Adrenal gland (tissue), 5 donors: Measurements from ENCODE around the gene PRSS12.

Experiments
- CTCF ChIP-seq, 6 experiments: fragments of 450-650 bp in 4 of 6; fragments of 200-600 bp in 2 of 6; sonication (generic) in 1 of 6; IDR thresholded peaks; 1 replicate in 5 of 6; 2 replicates in 1 of 6; pipeline versions ENCODE4 v1.5.1 to v1.8.0; 2016 to 2021; ENCODE audit warnings: antibody characterized with exemption in 6 of 6, mild to moderate bottlenecking in 2 of 6, moderate library complexity in 1 of 6
- POLR2A ChIP-seq, 2 donors: fragments of 450-650 bp; IDR thresholded peaks; one replicate each; pipeline ENCODE4 v1.6.1; 2017; ENCODE audit warnings: antibody characterized with exemption in 2 of 2, mild to moderate bottlenecking in 2 of 2, moderate library complexity in 1 of 2
- donor health status: DM: no; HTN: no; CAD: no.

- TF ChIP-seq CTCF (IDR thresholded peaks at IDR 0.05) (no peak), POLR2A (IDR thresholded peaks at IDR 0.05) (no peak)
Observed at GRCh38 chr4:118287711-118288451, 64.9 kb downstream of the PRSS12 start.
